ENCODE measurements around the gene CARS1.
A peak's percentile ranks its signal among the peaks of the same experiment; 100 is the strongest.

CARS1 gene

DNA sequence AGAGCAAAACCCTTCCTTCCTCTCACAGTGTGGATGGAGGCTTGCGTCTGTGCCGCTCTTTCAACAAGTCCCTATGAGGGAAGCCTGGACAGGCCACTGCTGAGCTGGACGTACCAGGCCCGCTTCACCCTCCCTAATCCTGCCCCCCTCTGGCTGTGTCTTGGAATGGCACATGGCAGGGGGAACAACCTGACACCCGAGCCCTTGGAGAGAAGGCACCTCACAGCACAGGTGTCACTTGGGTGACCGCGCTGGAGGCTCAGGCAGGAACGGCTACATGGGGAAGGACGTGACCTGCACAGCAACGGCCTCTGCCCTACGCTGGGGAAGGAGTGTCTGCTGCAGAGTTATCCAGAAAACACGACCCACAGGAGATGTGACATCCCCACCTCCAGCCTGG is 11.0 kb downstream of the CARS1 start:
- in situ Hi-C loops (cut with HindIII; ENCODE audit: low pct_ligation_motif_present, low pct_unique_long_range_greater_than_20kb, low sequenced_read_pairs): no loop called here
- no peak for DNase-seq

- DNase-seq: no peak
- in situ Hi-C loops (cut with HindIII; ENCODE audit: low pct_ligation_motif_present, low pct_unique_long_range_greater_than_20kb, low sequenced_read_pairs): no loop called here
These were observed 12.3 kb downstream of the CARS1 start for GRCh38 chr11:3044915-3045314.

DNA sequence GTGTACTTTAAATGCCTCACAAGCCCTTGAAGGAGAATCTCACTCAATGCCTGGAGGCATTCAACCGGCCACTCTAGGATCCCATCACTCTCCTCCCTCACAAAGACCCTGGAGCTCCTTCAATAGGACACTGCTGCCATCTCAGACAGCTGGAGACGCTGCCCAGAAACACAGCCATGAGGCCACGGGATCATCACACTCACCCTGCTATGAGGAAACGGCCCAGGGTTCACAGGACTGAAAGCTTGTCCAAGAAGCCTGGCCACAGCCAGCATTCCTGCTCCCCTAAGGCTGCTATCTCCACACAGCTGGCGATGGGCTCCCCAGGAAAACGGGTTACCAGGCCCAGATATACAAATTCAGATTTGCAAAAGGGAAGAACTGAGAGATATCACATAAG is 13.2 kb downstream of the CARS1 start:
- in situ Hi-C loops (cut with HindIII; ENCODE audit: low pct_ligation_motif_present, low pct_unique_long_range_greater_than_20kb, low sequenced_read_pairs): no loop called here
- no peak for DNase-seq

GRCh38 chr11:3043315-3043871 is 13.8 kb downstream of the CARS1 start:
- no peak for DNase-seq
- in situ Hi-C loops (cut with HindIII; ENCODE audit: low pct_ligation_motif_present, low pct_unique_long_range_greater_than_20kb, low sequenced_read_pairs): no loop called here

- in situ Hi-C loops (cut with HindIII; ENCODE audit: low pct_ligation_motif_present, low pct_unique_long_range_greater_than_20kb, low sequenced_read_pairs): no loop called here
- DNase-seq: no peak
These were observed 14.5 kb downstream of the CARS1 start for GRCh38 chr11:3042496-3043314.

DNA sequence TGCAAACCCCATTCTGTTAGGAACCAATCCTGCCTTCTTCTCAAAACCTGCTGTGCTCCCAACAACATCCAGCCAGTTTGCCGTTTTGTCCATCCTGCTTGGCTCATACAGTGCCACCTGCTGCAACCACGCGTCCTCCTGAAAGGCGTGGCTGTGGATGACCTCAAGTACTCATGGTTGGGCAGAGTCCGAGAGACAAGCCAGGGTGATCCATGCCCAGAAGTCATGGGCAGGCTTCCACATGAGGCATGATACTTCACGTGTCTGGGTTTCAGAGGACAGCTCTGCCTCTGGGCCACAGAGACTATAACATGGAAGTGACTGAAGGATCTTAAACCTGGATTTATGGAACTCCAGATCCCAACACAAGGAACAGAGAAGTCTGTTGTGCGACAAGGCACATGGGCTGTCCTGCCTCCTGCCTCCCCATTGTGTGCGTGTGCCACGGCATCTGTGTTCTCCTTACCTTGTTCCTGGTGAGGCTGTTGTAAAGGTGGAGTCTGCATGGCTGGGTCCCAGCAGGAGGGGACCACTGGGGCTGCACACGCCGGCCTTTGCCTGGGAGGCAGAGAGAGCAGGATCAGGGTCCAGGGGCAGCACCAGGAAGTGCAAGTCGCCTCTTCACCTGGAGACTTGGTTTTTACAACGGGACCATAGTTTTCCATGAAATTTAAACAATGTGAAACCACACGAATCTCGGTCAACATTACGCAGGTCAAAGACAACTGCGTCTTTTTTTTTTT is 15.4 kb downstream of the CARS1 start:
- no peak for DNase-seq
- in situ Hi-C loops (cut with HindIII; ENCODE audit: low pct_ligation_motif_present, low pct_unique_long_range_greater_than_20kb, low sequenced_read_pairs): no loop called here

DNA sequence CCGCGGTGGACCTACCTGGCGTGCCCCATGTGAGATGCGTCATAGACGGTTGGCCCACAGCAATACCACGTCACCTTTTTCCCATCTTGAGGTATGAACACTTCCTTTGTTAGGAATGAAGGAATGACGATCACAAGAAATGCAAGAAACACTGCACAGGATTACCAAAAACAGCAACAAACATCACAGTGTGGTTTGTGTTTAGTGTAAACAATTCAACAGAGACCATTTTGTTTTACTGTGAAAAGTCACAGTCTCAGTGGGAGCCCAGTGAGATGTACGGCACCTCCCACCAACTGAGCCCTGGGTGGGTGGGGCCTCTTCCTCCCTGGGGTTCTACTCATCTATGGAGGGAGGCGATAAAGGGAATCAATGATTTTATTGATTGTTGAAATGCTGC is 16.3 kb downstream of the CARS1 start:
- in situ Hi-C loops (cut with HindIII; ENCODE audit: low pct_ligation_motif_present, low pct_unique_long_range_greater_than_20kb, low sequenced_read_pairs): no loop called here
- DNase-seq: no peak

- DNase-seq: no peak
- in situ Hi-C loops (cut with HindIII; ENCODE audit: low pct_ligation_motif_present, low pct_unique_long_range_greater_than_20kb, low sequenced_read_pairs): no loop called here
These were observed 19.3 kb downstream of the CARS1 start for GRCh38 chr11:3037945-3038271.

GRCh38 chr11:3037040-3037944 is 19.9 kb downstream of the CARS1 start:
- in situ Hi-C loops (cut with HindIII; ENCODE audit: low pct_ligation_motif_present, low pct_unique_long_range_greater_than_20kb, low sequenced_read_pairs): no loop called here
- DNase-seq: peak; percentile 69

GRCh38 chr11:3036419-3036818 is 20.8 kb downstream of the CARS1 start:
- in situ Hi-C loops (cut with HindIII; ENCODE audit: low pct_ligation_motif_present, low pct_unique_long_range_greater_than_20kb, low sequenced_read_pairs): no loop called here

GRCh38 chr11:3035333-3035732 is 21.9 kb downstream of the CARS1 start:
- in situ Hi-C loops (cut with HindIII; ENCODE audit: low pct_ligation_motif_present, low pct_unique_long_range_greater_than_20kb, low sequenced_read_pairs): no loop called here
- DNase-seq: no peak

More at GRCh38 chr11:3036419-3036818, 20.8 kb downstream of the CARS1 start:
- DNase-seq: no peak

DNA sequence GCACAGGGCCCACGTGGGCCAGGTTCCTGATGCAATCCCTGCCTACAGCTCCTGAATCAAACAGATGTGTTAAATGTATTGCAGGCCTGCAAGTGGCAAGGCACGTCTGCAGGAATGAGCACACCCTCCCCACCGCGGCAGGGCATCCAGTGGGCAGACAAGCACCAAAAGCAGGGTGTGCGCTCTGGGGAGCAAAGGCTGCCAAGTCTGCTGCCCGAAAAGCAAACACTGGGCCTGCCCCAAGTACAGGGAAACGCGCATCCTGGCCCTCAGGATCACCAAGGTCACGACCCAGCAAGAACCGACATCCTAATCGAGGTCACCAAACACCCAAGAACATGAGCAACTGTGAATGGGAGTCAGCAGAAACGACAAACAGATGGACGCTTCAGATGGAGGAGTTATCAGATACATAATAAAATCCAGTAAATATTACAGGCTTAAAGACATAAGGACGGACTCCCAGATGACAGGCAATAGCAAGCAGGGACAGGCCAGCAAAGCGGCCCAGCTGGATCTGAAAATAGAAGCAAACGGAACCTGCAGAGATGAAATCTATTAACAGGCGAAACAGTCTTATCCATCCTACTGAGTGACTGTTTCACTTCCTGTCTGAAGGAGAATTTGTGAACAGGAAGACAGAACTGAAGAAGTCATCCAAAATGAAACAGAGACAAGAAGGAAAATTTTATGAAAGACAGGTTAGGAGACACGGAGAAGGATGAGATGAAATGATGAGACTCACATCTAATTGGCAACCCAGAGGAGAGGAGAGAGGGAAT is 26.7 kb downstream of the CARS1 start:
- no peak for DNase-seq
- in situ Hi-C loops (cut with HindIII; ENCODE audit: low pct_ligation_motif_present, low pct_unique_long_range_greater_than_20kb, low sequenced_read_pairs): no loop called here

GRCh38 chr11:3028813-3029212 is 28.4 kb downstream of the CARS1 start:
- in situ Hi-C loops (cut with HindIII; ENCODE audit: low pct_ligation_motif_present, low pct_unique_long_range_greater_than_20kb, low sequenced_read_pairs): no loop called here
- DNase-seq: no peak

- in situ Hi-C loops (cut with HindIII; ENCODE audit: low pct_ligation_motif_present, low pct_unique_long_range_greater_than_20kb, low sequenced_read_pairs): no loop called here
- no peak for DNase-seq
These were observed 30.4 kb downstream of the CARS1 start for GRCh38 chr11:3026803-3027202.

GRCh38 chr11:3022982-3023381 is 34.2 kb downstream of the CARS1 start:
- in situ Hi-C loops (cut with HindIII; ENCODE audit: low pct_ligation_motif_present, low pct_unique_long_range_greater_than_20kb, low sequenced_read_pairs): no loop called here
- no peak for DNase-seq

GRCh38 chr11:3022300-3022967 is 34.8 kb downstream of the CARS1 start:
- in situ Hi-C loops (cut with HindIII; ENCODE audit: low pct_ligation_motif_present, low pct_unique_long_range_greater_than_20kb, low sequenced_read_pairs): no loop called here
- no peak for DNase-seq

- in situ Hi-C loops (cut with HindIII; ENCODE audit: low pct_ligation_motif_present, low pct_unique_long_range_greater_than_20kb, low sequenced_read_pairs): no loop called here
- peak; percentile 41 for DNase-seq
These were observed 36.1 kb downstream of the CARS1 start for GRCh38 chr11:3021125-3021524.

GRCh38 chr11:3020011-3020410 is 37.2 kb downstream of the CARS1 start:
- DNase-seq: no peak
- in situ Hi-C loops (cut with HindIII; ENCODE audit: low pct_ligation_motif_present, low pct_unique_long_range_greater_than_20kb, low sequenced_read_pairs): no loop called here

Data from ACHN (cell line).